ENCODE measurements around the gene SUGCT.

DNA sequence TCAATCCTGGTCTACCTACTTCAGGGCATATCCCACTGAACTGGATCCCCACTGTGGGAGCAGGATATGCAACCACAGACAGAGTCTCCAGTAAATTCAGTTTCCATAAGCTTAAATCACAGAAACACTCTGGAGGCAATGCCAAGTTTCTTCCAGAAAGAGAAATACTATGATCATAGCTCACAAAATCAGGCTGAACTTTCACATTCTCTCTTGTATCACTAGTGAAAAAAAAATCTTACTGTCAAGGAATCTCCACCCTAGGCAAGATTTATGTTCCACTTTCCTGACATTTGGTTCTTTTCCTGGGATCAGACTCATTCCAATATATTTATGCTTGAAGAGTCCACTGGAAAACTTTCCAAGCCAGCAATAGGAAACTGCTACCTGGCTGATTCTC, 749.0 kb downstream of the SUGCT start:
- TF ChIP-seq, protein P1, sequence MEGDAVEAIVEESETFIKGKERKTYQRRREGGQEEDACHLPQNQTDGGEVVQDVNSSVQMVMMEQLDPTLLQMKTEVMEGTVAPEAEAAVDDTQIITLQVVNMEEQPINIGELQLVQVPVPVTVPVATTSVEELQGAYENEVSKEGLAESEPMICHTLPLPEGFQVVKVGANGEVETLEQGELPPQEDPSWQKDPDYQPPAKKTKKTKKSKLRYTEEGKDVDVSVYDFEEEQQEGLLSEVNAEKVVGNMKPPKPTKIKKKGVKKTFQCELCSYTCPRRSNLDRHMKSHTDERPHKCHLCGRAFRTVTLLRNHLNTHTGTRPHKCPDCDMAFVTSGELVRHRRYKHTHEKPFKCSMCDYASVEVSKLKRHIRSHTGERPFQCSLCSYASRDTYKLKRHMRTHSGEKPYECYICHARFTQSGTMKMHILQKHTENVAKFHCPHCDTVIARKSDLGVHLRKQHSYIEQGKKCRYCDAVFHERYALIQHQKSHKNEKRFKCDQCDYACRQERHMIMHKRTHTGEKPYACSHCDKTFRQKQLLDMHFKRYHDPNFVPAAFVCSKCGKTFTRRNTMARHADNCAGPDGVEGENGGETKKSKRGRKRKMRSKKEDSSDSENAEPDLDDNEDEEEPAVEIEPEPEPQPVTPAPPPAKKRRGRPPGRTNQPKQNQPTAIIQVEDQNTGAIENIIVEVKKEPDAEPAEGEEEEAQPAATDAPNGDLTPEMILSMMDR (IDR thresholded peaks at IDR 0.05; ENCODE audit: low read depth, low read length) = no peak
- no peak for TF ChIP-seq EZH2phosphoT487 (IDR thresholded peaks at IDR 0.05; ENCODE audit: low read depth)
